ENCODE data around the gene ALG14.

ALG14 gene

GRCh38 chr1:94926126-94926914 lies 146.4 kb downstream of the ALG14 start:
- H3K36me3 ChIP-seq = no peaks in the 10 kb centered on the region
- no peak overlapping the region for H3K27ac ChIP-seq
- TF ChIP-seq, protein P1, sequence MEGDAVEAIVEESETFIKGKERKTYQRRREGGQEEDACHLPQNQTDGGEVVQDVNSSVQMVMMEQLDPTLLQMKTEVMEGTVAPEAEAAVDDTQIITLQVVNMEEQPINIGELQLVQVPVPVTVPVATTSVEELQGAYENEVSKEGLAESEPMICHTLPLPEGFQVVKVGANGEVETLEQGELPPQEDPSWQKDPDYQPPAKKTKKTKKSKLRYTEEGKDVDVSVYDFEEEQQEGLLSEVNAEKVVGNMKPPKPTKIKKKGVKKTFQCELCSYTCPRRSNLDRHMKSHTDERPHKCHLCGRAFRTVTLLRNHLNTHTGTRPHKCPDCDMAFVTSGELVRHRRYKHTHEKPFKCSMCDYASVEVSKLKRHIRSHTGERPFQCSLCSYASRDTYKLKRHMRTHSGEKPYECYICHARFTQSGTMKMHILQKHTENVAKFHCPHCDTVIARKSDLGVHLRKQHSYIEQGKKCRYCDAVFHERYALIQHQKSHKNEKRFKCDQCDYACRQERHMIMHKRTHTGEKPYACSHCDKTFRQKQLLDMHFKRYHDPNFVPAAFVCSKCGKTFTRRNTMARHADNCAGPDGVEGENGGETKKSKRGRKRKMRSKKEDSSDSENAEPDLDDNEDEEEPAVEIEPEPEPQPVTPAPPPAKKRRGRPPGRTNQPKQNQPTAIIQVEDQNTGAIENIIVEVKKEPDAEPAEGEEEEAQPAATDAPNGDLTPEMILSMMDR (IDR thresholded peaks at IDR 0.05) = no peak
- H3K9me3 ChIP-seq = no peaks in the 10 kb centered on the region
- peaks cover 13 to 20% of the 10 kb centered on the region in 2 experiments for H3K4me1 ChIP-seq (ENCODE audit: control insufficient read depth in 1 of 2, insufficient read depth in 1 of 2, low read depth in 1 of 2, low read length in 1 of 2)
- H3K4me3 ChIP-seq (ENCODE audit: low read depth in 1 of 2, low read length in 1 of 2) = peak overlapping the region in 1 of 2 experiments; percentile 44
- peaks cover 100% of the 10 kb centered on the region for H3K27me3 ChIP-seq

DNA sequence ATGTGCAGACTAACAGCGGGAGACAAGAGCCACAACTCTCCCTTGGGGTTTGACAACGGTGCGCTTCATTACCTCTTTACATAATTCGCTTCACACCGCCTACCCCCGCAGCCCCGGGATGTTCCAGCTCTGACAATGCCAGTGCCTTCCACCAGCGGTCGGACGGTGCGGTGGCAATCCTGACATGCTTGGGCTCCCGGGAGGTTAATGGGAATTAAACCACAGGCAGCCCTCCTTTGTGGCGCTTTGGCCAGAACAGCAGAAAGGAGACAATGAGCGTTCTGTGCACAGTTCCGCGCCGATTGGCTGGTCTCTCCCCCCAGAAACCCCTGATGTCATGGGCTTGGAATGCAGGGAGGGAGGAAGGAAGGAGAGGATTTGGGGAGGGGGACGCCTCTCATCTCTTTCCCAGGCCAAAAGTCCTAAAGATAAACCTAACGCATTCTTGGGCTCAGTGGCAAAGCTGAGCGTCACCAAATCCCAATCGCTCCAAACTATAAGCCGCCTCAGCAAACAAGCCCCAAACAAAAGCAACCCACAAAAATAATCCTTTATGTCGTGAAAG lies 147.1 kb downstream of the ALG14 start:
- peaks cover 100% of the 10 kb centered on the region for H3K27me3 ChIP-seq
- H3K9me3 ChIP-seq = no peaks in the 10 kb centered on the region
- H3K4me3 ChIP-seq (ENCODE audit: low read depth in 1 of 2, low read length in 1 of 2) = no peak overlapping the region
- H3K27ac ChIP-seq = no peak overlapping the region
- no peaks in the 10 kb centered on the region for H3K36me3 ChIP-seq
- TF ChIP-seq, protein P1 (IDR thresholded peaks at IDR 0.05) = no peak
- peaks cover 13 to 20% of the 10 kb centered on the region in 2 experiments for H3K4me1 ChIP-seq (ENCODE audit: control insufficient read depth in 1 of 2, insufficient read depth in 1 of 2, low read depth in 1 of 2, low read length in 1 of 2)

GRCh38 chr1:94925004-94925403 lies 147.7 kb downstream of the ALG14 start:
- TF ChIP-seq, protein P1 (IDR thresholded peaks at IDR 0.05) = no peak
- H3K27ac ChIP-seq = no peak overlapping the region
- H3K4me1 ChIP-seq (ENCODE audit: control insufficient read depth in 1 of 2, insufficient read depth in 1 of 2, low read depth in 1 of 2, low read length in 1 of 2) = peaks cover 13 to 20% of the 10 kb centered on the region in 2 experiments
- H3K4me3 ChIP-seq (ENCODE audit: low read depth in 1 of 2, low read length in 1 of 2) = no peak overlapping the region
- H3K27me3 ChIP-seq = peaks cover 99% of the 10 kb centered on the region
- H3K36me3 ChIP-seq = no peaks in the 10 kb centered on the region
- H3K9me3 ChIP-seq = no peaks in the 10 kb centered on the region
